ENCODE measurements around the gene TRIP13.
"Not testable (repeated sequence)": the region's sequence is repeated elsewhere in the genome, so short reads cannot be mapped to it uniquely, and the experiment has no call there.

TRIP13 gene

DNA sequence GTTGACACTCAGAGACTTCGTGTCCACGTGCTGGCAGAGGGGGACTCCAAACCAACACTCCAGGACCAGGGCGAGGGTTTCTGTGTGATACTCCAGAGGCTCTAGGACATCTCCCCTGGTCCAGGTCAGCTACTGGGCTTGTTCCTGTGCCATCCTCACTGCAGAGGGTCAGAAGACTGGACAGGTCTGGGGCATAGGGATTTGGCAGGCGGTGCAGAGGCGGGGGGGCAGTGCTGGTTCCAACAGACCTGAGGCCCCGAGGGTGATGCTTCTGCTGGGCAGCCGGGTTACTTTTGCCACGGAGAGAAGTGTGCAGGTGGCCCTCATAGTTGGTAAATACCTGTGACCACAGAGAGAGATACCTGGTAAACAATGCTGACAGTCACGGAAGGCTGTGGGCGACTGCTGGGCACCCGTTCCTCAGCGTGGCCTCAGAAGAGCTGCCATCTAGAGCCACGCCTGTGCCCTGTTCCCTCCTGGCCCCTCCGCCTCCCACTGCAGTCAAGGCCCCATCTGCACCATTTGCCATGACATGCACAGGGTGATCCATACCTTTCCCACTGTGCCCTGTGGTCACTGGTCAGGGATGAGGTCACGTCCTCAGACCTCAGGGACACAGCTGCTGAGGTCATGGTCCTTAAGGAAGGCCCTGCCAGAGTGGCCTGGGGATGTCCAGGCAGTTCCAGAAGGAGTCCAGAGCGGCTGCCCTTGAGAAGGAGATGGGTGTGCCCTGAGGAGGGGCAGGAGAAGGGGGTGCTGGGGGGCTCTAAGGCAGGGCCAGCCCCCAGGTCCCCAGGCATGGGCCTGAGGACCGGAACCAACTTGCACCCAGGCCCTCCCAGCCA, 30.0 kb downstream of the TRIP13 start:
- no peak for DNase-seq

DNA sequence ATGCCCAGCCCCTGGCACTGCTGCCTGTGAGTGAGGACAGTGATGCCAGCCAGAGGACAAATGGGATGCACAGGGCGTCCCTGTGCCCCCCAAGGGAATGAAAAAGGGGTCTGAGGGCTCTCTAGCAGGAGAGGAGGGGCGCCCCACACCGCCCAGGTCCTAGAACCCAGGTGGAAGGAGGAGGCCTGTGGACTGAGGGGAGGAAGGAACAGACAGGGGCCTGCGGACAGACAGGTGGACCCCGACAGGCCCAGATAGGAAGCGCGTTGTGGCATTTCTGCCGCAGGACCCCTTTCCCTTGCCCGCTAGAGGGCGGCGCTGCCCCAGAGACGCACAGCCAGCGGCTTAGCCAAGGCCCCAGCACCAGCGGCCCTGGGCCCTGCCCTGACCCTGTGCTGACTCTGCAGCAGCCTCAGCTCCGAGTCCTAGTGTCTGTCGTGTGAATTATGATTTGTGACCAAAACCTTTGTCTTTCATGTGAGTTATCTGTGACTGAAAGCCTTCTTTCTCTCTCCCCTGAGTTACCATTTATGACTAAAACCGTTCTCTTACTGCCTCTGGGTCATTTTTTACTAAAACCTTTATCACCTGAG, 30.7 kb downstream of the TRIP13 start:
- peak; percentile 65 for DNase-seq

DNA sequence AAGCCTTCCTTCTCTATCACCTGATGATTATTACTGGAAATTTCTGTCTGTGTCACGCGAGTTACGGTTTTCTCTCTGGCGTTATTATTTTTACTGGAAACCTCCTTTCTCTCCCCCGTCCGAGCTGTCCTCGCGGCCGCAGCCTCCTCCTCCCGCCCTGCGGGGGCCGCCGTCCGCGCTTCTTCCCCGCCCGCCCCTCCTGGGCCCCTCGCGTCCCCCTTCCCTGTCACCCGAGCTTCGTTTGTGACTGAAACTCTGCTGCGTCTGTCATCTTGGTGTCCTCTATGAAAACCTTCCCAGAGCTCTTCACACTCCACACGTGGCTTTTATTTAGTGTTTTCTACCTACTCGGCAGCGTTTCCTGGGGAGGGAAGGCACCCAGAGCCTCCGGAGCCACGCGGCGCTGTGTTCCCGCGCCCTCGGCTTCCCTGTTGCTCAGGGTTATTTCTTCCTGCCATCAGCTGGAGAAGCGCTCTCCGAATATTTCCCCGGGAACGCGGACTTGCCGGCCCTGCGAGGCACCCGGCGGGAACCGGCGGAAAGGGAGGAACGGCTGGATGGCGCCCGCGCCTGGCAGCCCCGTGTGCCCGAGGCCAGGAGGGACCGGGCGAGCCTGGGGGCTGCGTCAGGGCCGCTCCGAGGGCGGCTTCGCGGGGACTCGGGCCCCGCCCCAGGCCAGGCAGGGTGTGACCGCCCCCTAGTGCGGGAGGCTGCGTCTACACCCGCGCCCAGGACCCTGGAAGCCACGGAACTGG, 33.9 kb downstream of the TRIP13 start:
- DNase-seq, result no peak

DNA sequence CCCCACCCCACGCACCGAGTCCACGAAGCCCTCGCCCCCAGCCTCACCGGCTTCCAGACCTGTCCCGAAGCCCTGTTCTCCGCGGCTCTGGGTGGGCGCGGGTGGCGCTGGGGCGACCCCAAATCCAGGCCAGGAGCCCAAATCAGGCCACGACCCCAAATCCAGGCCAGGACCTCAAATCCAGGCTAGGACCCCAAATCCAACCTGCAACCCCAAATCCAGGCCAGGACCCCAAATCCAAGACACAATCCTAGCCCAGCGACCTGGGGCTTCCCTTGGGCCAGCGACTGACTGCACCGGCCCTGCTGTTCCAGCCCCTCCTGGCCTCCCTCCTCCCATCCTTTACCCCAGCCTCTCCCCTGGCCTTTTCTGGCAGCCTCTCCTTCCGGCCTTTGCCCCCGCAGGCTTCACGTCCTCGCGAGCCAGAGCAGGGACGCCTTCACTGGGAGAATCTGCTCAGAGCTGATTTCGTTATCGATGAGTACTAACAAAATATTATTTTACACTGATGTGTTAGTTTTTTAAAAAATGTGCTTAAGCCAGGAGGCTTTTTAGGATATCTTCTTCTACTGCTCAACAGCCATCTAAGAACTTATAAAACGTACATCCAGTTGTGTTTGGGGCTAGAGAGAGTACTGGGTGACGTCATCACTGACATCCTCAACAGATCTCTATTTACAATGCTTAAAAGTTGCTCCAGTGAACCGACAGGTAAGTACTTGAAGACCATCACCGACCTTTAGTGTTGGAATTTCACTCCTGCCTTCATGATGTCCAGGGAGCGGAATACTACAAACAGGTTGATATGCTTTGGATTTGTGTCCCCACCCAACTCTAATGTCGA, 34.7 kb downstream of the TRIP13 start:
- no peak for DNase-seq

DNA sequence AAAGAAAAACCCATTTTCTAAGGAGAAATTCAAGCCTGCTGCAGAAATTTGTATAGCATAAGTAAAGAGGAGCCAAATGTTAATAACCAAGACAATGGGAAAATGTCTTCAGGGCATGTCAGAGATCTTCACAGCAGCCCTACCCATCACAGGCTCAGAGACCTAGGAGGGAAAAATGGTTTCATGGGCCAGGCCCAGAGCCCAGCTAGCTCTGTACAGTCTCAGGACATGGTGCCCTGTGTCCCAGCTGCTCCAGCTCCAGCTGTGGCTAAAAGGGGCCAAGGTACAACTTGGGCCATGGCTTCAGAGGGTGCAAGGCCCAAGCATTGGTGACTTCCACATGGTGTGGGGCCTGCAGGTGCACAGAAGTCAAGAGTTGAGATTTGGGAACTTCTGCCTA, 36.5 kb downstream of the TRIP13 start:
- DNase-seq, result not testable (repeated sequence)

DNA sequence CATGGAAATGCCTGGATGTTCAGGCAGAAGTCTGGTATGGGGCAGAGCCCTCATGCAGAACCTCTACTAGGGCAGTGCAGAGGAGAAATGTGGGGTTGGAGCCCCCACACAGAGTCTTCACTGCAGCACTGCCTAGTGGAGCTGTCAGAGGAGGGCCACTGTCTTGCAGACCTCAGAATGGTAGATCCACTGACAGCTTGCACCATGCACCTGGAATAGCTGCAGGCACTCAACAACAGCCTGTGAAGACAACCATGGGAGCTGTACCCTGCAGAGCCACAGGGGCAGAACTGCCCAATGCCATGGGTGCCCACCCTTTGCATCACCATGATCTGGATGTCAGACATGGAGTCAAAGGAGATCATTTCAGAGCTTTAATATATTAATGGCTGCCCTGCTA, 36.9 kb downstream of the TRIP13 start:
- DNase-seq, result no peak

DNA sequence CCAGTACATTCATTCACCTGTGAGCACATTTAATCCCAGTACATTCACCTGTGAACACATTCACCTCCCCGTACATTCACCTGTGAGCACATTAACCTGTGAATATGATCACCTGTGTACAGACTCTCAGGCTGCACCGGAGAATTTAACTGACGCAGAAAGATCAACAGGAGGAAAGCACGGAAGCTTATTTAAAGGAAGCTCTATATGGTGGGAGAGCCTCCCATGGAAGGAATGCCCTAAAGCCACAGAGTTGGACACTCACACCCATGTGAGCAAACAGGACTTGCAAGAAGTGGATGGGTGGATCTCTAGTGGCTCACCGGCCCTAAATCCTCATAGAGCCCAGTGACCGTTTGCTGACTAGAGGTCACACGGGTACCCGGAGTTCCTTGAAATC, 38.2 kb downstream of the TRIP13 start:
- no peak for DNase-seq

DNA sequence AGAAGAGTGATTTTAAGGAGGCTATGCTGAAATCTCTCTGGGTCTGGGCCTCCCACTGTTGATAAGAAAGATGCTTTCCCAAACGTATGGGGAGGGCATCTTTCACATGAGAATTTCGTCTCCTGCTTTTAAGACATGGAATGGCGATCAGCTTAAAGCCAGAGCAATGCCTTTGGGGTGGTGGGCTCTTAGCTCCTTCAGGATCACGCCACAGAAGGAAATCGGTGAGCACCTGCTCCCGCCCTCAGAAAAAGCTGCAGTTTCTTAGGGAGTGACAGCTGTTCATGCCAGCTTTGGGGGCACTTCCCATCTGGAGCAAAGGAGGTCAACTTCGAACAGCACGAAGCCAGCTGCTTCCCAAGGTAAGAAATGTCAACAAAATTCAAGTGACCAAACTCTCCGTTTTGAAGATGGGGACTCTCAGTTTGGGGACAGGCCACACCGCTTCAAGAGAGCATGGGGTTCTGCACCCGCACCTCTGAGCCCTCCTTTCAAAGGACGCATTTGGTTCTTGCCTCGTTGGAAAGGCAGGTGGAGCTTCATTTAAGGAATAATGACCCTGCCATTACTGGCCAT, 39.0 kb downstream of the TRIP13 start:
- no peak for DNase-seq

DNA sequence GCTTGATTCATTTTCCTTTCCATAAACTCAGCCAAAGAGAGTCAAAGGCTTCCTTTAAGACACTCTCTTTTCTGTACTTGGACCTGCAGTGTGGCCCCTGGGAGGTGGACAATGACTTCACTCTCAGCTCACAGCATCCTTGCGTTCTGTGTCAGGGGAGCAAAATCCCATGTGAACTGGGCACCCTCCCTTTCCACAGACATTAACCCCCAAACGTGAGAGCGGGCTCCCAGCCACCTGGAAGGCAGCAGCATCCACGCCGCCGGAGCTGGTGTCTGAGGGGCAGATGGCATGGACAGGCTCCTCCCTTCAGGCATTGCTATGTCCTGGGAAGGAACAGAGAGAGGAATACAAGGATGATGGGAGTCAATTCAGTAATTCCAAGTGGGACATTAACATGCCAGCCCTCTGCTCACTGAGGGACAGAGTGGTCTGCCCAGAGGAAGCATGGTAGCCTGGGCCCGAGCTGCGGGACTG, 39.5 kb downstream of the TRIP13 start:
- no peak for DNase-seq

DNA sequence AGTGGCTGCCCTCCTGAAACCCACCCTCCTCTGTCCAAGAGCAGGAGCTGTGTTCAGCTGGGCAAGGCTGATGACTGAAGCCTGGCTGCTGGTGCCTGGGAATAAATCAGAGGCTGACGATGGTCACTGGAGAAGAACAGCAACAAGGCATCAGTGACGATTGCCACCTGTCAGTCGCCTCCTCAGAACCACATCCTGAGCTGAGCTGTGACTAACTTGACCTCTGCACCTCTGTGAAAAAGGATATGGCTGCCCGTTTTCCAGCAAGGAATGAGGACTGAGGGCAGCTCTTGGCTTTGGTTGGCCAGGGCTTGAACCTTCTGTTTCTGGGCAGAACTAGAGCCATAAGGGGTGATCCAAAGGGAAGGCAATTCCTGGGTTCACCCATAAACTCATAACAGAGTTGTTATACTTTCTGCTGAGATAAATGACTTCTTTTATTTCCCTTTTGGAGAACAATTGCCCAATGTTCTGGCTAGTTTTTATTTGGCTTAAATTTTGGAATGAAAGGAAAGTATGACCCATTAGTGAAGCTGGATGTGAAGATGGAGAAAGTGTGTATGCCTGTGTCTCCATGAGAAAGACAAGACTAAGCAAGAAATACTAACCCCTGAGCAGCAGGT, 40.1 kb downstream of the TRIP13 start:
- no peak for DNase-seq

DNA sequence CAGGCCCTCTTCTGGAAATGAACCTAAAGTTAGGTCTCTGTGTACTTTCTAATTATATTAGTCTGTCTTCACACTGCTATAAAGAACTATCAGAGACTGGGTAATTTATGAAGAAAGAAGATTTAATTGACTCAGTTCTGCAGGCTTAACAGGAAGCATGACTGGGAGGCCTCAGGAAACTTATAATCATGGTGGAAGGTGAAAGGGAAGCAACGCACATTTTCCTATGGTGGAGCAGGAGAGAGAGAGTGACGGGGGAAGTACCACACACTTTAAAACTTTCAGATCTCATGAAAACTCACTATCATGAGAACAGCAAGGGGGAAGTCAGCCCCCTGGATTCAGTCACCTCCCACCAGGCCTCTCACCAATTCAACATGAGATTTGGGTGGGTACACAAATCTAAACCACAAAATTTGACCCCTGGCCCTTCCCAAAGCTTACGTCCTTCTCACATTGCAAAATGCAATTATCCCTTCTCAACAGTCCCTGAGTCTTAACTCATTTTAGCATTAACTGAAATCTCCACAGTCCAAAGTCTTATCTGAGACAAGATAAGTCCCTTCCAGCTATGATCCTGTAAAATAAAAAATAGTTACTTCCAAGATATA, 40.7 kb downstream of the TRIP13 start:
- DNase-seq, result no peak

DNA sequence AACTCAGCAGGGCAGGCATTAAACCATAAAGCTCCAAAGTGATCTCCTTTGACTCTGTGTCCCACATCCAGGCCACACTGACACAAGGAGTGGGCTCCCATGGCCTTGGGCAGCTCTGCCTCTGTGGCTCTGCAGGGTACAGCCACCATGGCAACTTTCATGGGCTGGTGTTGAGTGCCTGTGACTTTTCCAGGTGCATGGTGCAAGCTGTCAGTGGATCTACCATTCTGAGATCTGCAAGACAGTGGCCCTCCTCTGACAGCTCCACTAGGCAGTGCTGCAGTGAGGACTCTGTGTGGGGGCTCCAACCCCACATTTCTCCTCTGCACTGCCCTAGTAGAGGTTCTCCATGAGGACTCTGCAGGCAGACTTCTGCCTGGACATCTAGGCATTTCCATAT, 41.3 kb downstream of the TRIP13 start:
- DNase-seq, result not testable (repeated sequence)

DNA sequence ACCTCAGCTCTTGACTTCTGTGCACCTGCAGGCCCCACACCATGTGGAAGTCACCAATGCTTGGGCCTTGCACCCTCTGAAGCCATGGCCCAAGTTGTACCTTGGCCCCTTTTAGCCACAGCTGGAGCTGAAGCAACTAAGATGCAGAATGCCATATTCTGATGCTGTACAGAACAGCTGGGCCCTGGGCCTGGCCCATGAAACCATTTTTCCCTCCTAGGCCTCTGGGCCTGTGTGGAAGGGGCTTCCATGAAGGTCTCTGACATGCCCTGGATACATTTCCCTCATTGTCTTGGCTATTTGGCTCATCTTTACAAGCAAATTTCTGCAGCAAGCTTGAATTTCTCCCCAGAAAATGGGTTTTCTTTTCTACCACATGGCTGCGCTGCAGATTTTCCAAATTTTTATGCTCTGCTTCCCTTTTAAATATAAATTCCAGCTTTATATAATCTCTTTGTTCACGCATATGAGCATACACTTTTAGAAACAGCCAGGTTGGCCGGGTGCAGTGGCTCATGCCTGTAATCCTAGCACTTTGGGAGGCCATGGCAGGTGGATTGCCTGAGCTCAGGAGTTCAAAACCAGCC, 41.8 kb downstream of the TRIP13 start:
- not testable (repeated sequence) for DNase-seq

DNA sequence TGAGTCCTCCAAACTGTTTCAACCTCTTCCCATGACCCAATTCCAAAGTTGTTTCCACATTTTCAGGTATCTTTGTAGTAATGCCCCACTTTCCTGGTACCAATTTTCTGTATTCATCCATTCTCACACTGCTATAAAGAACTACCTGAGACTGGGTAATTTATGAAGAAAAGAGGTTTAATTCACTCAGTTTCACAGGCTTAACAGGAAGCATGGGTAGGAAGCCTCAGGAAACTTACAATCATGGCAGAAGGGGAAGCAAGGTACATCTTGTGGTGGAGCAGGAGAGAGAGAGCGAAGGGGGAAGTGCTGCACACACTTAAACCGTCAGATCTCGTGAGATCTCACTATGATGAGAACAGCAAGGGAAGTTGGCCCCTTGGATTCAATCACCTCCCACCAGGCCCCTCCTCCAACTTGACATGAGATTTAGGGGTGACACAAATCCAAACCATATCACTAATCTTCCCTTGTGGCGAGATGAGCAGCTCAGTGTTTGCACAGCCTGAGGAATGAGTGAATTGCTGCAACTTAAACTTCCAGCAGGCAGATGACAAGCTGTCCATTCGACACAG, 42.9 kb downstream of the TRIP13 start:
- no peak for DNase-seq

DNA sequence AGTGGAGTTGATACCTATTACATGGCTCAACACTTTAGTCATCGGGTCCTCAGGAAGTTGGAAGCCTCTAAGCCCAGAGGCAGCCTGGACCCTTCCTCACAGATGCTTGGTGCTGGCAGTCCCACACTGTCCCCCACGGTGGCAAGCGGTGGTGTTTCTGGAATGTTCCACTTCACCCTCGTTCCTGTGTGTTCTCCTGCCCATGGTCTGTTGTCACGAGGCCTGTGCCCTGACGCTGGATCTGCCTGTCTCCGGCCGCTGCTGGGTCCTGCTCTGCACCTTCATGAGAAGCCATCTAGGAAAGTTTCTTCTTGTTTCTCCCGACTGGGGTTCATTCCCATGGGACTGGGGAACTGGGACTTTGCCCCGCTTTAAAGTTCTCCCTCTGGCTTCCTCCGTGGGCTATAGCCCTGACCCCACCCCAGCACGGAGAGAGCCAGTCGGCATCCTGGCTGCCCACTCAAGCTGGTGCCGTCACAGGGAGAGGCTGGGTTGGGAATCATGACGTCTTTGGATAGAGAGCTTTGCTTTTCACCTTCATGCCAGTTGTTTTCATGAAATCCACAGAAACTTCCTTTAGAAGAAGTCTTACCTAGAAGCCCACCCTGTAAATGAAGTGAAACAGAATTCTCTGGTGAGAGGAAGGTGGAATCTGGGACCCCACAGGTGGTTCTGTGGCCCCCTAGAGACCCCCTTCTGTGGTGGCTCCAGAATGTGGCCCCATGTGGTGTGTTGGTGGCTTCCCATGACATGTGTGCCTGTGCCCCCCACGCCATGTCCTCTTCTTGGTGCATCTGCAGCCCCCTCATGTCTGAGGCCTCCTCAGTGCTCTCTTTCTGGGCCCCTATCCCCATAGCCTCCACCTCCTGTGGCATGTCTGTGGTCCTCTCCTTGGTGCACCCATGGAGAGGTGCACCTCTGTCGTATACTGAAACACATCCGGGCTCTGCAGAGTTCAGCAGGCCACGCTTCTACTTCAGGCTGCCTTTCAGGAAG, 43.8 kb downstream of the TRIP13 start:
- DNase-seq, result no peak

DNA sequence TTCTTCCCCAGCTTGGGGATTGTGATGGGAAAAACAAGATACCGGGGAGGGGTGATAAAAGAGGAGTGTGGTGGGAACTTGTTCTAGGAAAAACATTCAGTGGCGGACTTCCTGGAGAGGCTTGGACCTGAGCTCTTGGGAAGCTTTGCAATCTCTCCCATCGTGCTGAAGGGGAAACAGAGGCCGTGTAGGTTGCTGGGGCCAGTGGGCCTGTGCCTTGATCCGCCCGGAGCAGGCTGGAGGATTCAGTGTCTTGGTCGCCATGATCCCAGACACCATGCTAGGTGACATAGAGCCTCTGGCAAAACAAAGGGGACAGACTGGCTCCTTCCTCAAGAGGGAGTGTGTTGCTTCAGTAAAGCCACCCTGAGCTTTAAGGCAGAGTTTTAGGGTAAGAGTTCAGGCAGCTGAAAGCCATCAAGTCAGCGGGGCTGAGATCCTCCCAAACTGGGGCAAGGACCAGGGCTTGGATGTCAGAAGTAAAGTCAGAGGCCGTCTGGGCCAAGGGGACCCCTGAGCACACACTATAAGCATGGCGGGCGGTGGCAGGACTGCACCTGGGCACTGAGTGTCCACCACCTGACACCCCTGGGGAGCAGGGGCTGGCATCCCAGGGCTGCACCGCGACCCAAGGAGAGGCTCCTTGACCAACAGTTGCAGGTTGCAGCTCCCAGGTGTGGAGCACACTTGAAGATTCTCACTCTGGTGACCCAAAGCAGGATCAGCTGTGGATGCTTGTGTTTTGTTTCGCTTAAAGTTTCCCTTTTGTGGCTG, 44.7 kb downstream of the TRIP13 start:
- DNase-seq, result no peak

DNA sequence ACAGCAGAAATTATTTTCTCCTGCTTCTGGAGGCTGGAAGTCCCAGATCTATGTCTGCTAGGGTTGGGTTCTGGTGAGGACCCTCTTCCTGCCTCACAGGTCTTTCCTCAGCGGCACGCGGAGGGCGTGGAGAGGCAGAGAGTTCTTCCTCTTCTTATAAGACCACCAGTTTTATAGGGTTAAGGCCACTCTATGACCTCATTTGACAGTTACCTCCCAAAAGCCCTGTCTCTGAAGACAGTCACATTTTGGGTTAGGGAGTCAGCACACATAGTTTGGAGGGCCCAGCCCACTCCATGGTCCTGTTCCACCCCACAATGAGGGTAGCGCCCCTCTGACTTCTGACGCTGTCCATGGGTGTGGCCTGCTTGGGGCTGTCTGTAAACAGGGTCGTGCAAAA, 46.7 kb downstream of the TRIP13 start:
- no peak for DNase-seq

DNA sequence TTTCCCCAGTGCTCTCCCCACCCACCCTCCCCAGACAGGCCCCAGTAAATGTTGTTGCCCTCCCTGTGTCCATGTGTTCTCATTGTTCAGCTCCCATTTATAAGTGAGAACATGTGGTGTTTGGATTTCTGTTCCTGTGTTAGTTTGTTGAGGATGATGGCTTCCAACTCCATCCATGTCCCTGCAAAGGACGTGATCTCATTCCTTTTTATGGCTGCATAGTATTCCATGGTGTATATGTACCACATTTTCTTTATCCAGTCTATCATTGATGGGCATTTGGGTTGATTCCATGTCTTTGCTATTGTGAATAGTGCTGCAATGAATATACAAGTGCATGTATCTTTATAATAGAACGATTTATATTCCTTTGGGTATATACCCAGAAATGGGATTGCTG, 48.1 kb downstream of the TRIP13 start:
- DNase-seq, result not testable (repeated sequence)
